ENCODE results near the gene UST. TPM values are rescaled to one million over a fixed set of nuclear protein-coding genes. Genes with fewer than 3 reads are reported as not detected.

The UST gene
- total and polyA plus RNA-seq, 9 of the 15 experiments (the other 6 are each of a cell fraction or from before 2014, with no cell fraction given), result 0.04 to 0.10 TPM; not detected in 7

- CTCF ChIA-PET (ENCODE audit: low intra/inter-chr PET ratio), result no interaction called here
- no peaks in the 10 kb centered on the region for H3K9me1 ChIP-seq (ENCODE audit: control insufficient read depth, insufficient read depth, low read length)
- no peaks in the 10 kb centered on the region for H3K9me3 ChIP-seq (replicated peaks; ENCODE audit: control insufficient read depth, insufficient read depth, low read depth, low read length)
- TF ChIP-seq HNRNPH1 (optimal IDR thresholded peaks at IDR 0.05; ENCODE audit: low read depth, low read length) (no peak), CAMTA2 (CRISPR knock-in tag; conservative IDR thresholded peaks at IDR 0.05) (no peak), ARNT (IDR thresholded peaks at IDR 0.05) (no peak), RBM14 (IDR thresholded peaks at IDR 0.05; ENCODE audit: borderline replicate concordance, insufficient read depth, low read depth, low read length) (no peak), ZNF830 (CRISPR knock-in tag; IDR thresholded peaks at IDR 0.05) (no peak), ZNF780A (CRISPR knock-in tag; IDR thresholded peaks at IDR 0.05) (no peak), POLR2A (conservative IDR thresholded peaks at IDR 0.05) (no peak), U2AF2 (optimal IDR thresholded peaks at IDR 0.05; ENCODE audit: low read depth, low read length) (no peak), HINFP (tag; conservative IDR thresholded peaks at IDR 0.05; ENCODE audit: low read depth) (no peak), RNF2 (IDR thresholded peaks at IDR 0.05) (no peak), ZNF23 (CRISPR knock-in tag; IDR thresholded peaks at IDR 0.05) (no peak), PYGO2 (tag; IDR thresholded peaks at IDR 0.05) (no peak), ZNF277 (CRISPR knock-in tag; IDR thresholded peaks at IDR 0.05; ENCODE audit: borderline replicate concordance) (no peak), PHB2 (IDR thresholded peaks at IDR 0.05; ENCODE audit: low read depth) (no peak), KLF13 (tag; IDR thresholded peaks at IDR 0.05; ENCODE audit: borderline replicate concordance, low read depth) (no peak), ATF2 (CRISPR knock-in tag; IDR thresholded peaks at IDR 0.05) (no peak), FOXJ2 (tag; IDR thresholded peaks at IDR 0.05) (no peak), ATF6 (CRISPR knock-in tag; IDR thresholded peaks at IDR 0.05) (no peak)
- no peak for ATAC-seq
- in situ Hi-C loops (cut with MboI) (loop anchor here (25.0 kb wide), 1 partner anchor 875 kb away; the partner anchor contains the start of gene RAET1G), intact Hi-C loops (cut with micrococcal nuclease) (no loop called here)
- H3K4me2 ChIP-seq (ENCODE audit: insufficient read depth, low read length), result no peak overlapping the region
- no peak overlapping the region for H3K9ac ChIP-seq (ENCODE audit: insufficient read depth in 1 of 2, low read depth in 2 of 2, low read length in 2 of 2)
- no peaks in the 10 kb centered on the region for H3K36me3 ChIP-seq (ENCODE audit: control insufficient read depth, insufficient read depth, low read length)
- 7% methylated on average over 22 of the region's 22 CpGs for WGBS (ENCODE audit: insufficient coverage, low coverage, missing lambda C conversion rate)
- peaks cover 0 to 5% of the 10 kb centered on the region in 2 experiments; a peak in 2 of 5 replicates for H3K4me1 ChIP-seq (replicated peaks in 1 of 2; ENCODE audit: control insufficient read depth in 2 of 2, insufficient read depth in 2 of 2, low read length in 2 of 2)
- no peak overlapping the region for H3K27ac ChIP-seq (ENCODE audit: extremely low read depth, low read depth, low read length)
- FAIRE-seq, result no peak
- no peak for DNase-seq (ENCODE audit: extremely low read depth in 1 of 4, low spot score in 3 of 4)
- no peak overlapping the region for H3K4me3 ChIP-seq
- no peaks in the 10 kb centered on the region for H3K79me2 ChIP-seq (ENCODE audit: control insufficient read depth, insufficient read depth, low read length)
- POLR2A ChIA-PET, result interaction anchor here (0.7 to 1.3 kb wide), 3 partner anchors 8 to 17 kb away, joined by 3 to 4 read pairs (median 3); no protein-coding TSS in a partner anchor
- peaks cover 41 to 68% of the 10 kb centered on the region in 2 experiments for H3K27me3 ChIP-seq (ENCODE audit: control insufficient read depth in 2 of 2, insufficient read depth in 2 of 2, low read length in 2 of 2)
- no peaks in the 10 kb centered on the region for H4K20me1 ChIP-seq (replicated peaks; ENCODE audit: control insufficient read depth, insufficient read depth, low read length)
- H2AFZ ChIP-seq (ENCODE audit: low read depth, low read length), result no peak overlapping the region
- no TSS peak for BruUV-seq (replicated peaks)
Observed at GRCh38 chr6:149037051-149037671, 290.3 kb downstream of the UST start.
